NT2/D1 (cell line): Measurements from ENCODE around the gene ADCY10.

ENCODE experiments used
- SUZ12 ChIP-seq: IDR thresholded peaks from 2 replicates; pipeline ENCODE4 v1.6.1; 2011; ENCODE audit not compliant: insufficient read length, insufficient read depth; ENCODE audit errors: extremely low read depth
- YY1 ChIP-seq: IDR thresholded peaks from 2 replicates; pipeline ENCODE4 v1.6.1; 2011; ENCODE audit not compliant: insufficient read length, insufficient read depth
- ZNF274 ChIP-seq: IDR thresholded peaks from 2 replicates; pipeline ENCODE4 v1.6.1; 2011; ENCODE audit warnings: mild to moderate bottlenecking, low read depth, low read length

DNA sequence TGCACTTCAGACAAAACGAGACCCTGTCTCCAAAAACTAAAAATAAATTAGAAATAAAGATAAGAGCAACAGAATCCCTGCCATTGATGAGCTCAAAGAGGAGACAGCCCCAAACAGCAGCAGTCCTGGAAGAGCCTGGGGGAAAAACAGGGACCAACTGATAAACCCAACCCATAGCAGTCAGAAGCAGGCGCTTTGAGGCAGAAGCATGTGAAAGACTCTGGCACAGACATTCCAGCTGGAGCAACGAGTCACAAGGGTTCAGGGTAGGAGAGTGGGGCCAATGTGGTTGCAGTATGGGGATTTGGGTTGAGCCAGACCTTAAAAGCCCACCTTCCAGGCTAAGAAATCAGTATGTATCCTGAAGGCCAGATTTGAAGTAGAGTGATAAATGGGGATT lies 113.7 kb downstream of the ADCY10 start:
- TF ChIP-seq YY1 (no peak), SUZ12 (no peak), ZNF274 (no peak)
